GM12872 (cell line): ENCODE measurements around the gene PIF1.

ENCODE experiments used
- CTCF ChIP-seq: IDR thresholded peaks from 3 replicates; pipeline ENCODE4 v1.5.1; 2011; ENCODE audit warnings: low read depth, mild to moderate bottlenecking, low read length, moderate library complexity; ENCODE audit not compliant: insufficient read depth

PIF1 gene

GRCh38 chr15:64775551-64776401, 49.7 kb downstream of the PIF1 start, which contains the start of gene RBPMS2:
RBPMS2 (minus strand) TSS chr15:64775589; CDS start chr15:64775319, 270 bp downstream.
- no peak for TF ChIP-seq CTCF

GRCh38 chr15:64774629-64775493, 50.6 kb downstream of the PIF1 start:
- TF ChIP-seq CTCF = no peak

- no peak for TF ChIP-seq CTCF
These were observed 51.3 kb downstream of the PIF1 start for GRCh38 chr15:64774037-64774628.

GRCh38 chr15:64773606-64774005, 51.8 kb downstream of the PIF1 start:
- TF ChIP-seq CTCF = no peak

- no peak for TF ChIP-seq CTCF
These were observed 52.5 kb downstream of the PIF1 start for GRCh38 chr15:64772964-64773363.

- no peak for TF ChIP-seq CTCF
These were observed 53.0 kb downstream of the PIF1 start for GRCh38 chr15:64772488-64772887.

- no peak for TF ChIP-seq CTCF
These were observed 54.8 kb downstream of the PIF1 start for GRCh38 chr15:64770626-64771025.
